ENCODE measurements around the gene NT5C3B.

The NT5C3B gene

DNA sequence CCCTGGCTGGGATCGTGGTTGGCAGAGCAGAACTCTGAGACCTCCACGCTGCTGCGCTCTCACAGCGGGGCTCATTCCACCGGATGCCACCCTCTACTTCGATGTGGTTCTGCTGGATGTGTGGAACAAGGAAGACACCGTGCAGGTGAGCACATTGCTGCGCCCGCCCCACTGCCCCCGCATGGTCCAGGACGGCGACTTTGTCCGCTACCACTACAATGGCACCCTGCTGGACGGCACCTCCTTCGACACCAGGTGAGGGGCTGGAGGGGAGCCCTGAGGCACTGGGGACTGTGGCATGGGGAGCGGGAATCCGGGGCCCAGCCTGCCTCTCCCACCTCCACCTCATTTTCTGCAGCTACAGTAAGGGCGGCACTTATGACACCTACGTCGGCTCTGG lies 18.0 kb downstream of the NT5C3B start:
- ChIA-PET POLR2A (interaction anchor here (0.6 kb wide), 1 partner anchor 758 kb away, joined by 4 read pairs; the partner anchor contains the start of gene KRTAP2-3), CTCF (interaction anchor here (2.4 kb wide), 1 partner anchor 16 kb away, joined by 9 read pairs; no protein-coding TSS in a partner anchor)
- TF ChIP-seq, protein P1, sequence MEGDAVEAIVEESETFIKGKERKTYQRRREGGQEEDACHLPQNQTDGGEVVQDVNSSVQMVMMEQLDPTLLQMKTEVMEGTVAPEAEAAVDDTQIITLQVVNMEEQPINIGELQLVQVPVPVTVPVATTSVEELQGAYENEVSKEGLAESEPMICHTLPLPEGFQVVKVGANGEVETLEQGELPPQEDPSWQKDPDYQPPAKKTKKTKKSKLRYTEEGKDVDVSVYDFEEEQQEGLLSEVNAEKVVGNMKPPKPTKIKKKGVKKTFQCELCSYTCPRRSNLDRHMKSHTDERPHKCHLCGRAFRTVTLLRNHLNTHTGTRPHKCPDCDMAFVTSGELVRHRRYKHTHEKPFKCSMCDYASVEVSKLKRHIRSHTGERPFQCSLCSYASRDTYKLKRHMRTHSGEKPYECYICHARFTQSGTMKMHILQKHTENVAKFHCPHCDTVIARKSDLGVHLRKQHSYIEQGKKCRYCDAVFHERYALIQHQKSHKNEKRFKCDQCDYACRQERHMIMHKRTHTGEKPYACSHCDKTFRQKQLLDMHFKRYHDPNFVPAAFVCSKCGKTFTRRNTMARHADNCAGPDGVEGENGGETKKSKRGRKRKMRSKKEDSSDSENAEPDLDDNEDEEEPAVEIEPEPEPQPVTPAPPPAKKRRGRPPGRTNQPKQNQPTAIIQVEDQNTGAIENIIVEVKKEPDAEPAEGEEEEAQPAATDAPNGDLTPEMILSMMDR (IDR thresholded peaks at IDR 0.05; ENCODE audit: control extremely low read depth, extremely low read depth, low read depth, missing control alignments): no peak

GRCh38 chr17:41816637-41817320 lies 19.3 kb downstream of the NT5C3B start:
- TF ChIP-seq, protein P1 (IDR thresholded peaks at IDR 0.05; ENCODE audit: control extremely low read depth, extremely low read depth, low read depth, missing control alignments): no peak
- DNase-seq (ENCODE audit: extremely low spot score): no peak
- POLR2A ChIA-PET: no interaction called here
- CTCF ChIA-PET: no interaction called here

More for the DNA sequence above, 18.0 kb downstream of the NT5C3B start:
- no peak for DNase-seq (ENCODE audit: extremely low spot score)

DNA sequence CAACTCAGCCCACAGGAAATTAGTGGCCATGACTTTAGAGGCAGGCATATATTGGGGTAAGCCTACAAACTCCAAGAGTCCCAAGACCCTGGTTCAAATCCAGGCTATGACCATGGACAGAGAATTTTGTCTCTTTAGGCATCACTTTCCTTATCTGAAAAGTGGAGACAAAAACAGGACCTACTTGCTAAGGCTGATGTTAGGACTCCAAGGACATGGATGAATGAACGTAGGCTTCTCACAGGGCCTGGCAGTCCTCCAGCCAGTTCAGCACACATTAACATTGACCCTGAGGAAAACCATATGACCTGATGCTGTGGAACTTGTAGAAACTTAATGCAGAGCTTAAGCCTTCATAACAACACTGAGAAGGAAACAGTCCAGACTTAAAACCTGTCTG lies 21.8 kb downstream of the NT5C3B start:
- POLR2A ChIA-PET: no interaction called here
- TF ChIP-seq, protein P1 (IDR thresholded peaks at IDR 0.05; ENCODE audit: control extremely low read depth, extremely low read depth, low read depth, missing control alignments): no peak
- CTCF ChIA-PET: interaction anchor here (0.8 to 1.9 kb wide), 2 partner anchors 11 to 28 kb away, joined by 3 to 6 read pairs; partner anchors contain the start of gene JUP

DNA sequence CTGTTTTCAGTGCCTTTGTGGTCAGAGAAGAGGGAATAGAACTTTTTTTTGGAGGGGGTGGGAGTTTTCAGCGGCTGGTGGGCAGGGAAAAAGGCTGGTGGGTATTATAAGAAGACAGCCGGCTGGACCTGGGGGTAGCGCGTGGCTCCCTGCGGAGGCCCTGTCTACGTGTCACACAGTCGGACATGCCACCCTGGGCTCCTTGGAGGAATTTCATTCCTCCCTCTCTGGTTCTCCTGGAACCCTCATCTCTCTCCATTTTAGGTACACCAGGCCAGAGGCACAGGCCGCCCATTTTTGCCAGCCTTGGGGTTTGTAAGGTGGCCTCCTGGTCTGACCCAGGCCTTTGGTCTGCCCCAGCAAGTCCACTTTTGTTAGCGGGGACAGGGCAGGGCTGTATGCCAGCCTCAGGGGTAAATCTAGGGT lies 22.3 kb downstream of the NT5C3B start:
- ChIA-PET CTCF (interaction anchor here (1.9 kb wide), 1 partner anchor 28 kb away, joined by 6 read pairs; the partner anchor contains the start of gene JUP), POLR2A (no interaction called here)
- no peak for DNase-seq (ENCODE audit: extremely low spot score)
- TF ChIP-seq, protein P1 (IDR thresholded peaks at IDR 0.05; ENCODE audit: control extremely low read depth, extremely low read depth, low read depth, missing control alignments): no peak

More for the DNA sequence above, 21.8 kb downstream of the NT5C3B start:
- DNase-seq (ENCODE audit: extremely low spot score): no peak

GRCh38 chr17:41813152-41813680 lies 22.8 kb downstream of the NT5C3B start:
- ChIA-PET CTCF (no interaction called here), POLR2A (no interaction called here)
- DNase-seq (ENCODE audit: extremely low spot score): no peak
- TF ChIP-seq, protein P1 (IDR thresholded peaks at IDR 0.05; ENCODE audit: control extremely low read depth, extremely low read depth, low read depth, missing control alignments): no peak

DNA sequence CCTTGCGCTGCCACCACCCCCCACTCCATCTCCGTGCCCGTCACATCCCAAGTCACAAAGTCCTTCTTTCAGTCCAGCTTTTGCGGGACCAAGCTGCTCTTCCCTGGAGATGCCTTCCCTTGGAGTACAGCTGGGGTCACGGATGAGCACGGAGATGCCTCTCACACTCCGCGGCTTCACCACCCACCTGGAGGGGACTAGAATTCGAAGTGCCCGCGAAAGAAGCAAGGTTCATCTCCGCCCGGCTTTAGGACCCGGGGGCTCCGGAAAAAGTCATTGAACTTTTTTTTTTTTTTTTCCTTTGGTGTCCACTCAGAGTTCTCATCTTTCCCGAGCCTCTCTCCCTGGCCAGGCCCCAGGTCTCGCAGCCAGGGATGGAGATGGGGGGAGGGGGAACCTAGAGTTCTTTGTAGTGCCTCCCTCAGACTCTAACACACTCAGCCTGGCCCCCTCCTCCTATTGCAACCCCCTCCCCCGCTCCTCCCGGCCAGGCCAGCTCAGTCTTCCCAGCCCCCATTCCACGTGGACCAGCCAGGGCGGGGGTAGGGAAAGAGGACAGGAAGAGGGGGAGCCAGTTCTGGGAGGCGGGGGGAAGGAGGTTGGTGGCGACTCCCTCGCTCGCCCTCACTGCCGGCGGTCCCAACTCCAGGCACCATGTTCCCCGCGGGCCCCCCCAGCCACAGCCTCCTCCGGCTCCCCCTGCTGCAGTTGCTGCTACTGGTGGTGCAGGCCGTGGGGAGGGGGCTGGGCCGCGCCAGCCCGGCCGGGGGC lies 23.5 kb downstream of the NT5C3B start, which contains the start of gene FKBP10:
TSS of gene FKBP10 (plus strand) at position 624 of the 771 bp plus-strand sequence. CDS start at position 655, 31 bp downstream.
- DNase-seq (ENCODE audit: extremely low spot score): peak; percentile 64
- TF ChIP-seq, protein P1 (IDR thresholded peaks at IDR 0.05; ENCODE audit: control extremely low read depth, extremely low read depth, low read depth, missing control alignments): no peak
- POLR2A ChIA-PET: no interaction called here
- CTCF ChIA-PET: interaction anchor here (1.1 to 3.8 kb wide), 9 partner anchors 11 to 80 kb away, joined by 3 to 21 read pairs (median 5); partner anchors contain the start of gene KLHL11

All from GM10248 (cell line).